Measurements from ENCODE around the gene AP1M1.

- TF ChIP-seq POLR2A (IDR thresholded peaks at IDR 0.05) (no peak), CTCF (IDR thresholded peaks at IDR 0.05) (no peak)
Observed at GRCh38 chr19:16293118-16294091, 95.7 kb downstream of the AP1M1 start.

All from thyroid gland (tissue), 4 donors.